Stimulated activated CD8-positive, alpha-beta memory T cell treated with anti-CD3 and anti-CD28 coated beads, Interleukin-4, amount 100 ng/mL, for 1 hour (primary cell): ENCODE results near the gene LNPK.
"Not testable (repeated sequence)": the region's sequence is repeated elsewhere in the genome, so short reads cannot be mapped to it uniquely, and the experiment has no call there.

Source experiments
- DNase-seq, 2 donors: peaks; one replicate each; pipeline ENCODE4 v3.0.0-alpha.2; 2020; ENCODE audit warnings: low read depth in 2 of 2, low spot score in 1 of 2

LNPK gene

DNA sequence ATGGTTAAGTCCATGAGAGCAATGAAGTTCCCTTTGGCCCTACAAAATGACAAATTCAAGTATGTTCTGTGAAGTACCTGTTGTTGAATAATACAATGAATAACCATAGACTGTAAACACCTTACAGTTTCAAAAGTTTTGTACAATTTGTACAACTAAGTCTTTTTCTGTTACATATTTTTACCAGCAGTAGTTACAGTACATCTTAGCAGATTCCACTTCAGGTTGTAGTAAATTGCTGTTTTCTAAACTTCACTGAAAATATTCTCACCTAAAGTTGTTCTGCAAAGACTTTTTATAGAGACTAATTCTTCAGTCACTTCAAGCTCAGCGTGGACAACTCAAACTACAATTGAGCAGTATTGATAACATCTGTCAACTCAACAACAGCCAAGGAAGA lies 28.7 kb downstream of the LNPK start:
- DNase-seq = no peak

DNA sequence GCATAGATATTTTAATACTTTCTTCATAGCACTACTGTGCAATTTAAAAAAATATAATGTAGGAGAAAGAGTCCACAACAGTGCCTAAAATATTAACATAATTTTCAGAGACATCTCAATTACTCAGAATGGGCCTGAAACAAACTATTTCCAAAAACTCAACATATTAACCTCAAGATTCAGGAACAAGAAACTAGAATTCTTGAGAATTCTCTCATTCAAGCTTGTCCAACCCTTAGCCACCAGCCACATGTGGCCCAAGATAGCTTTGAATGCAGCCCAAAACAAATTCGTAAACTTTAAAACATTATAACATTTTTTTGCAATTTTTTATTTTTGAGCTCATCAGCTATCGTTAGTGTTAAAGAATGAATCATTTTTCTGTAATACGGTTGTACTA lies 35.2 kb downstream of the LNPK start:
- DNase-seq = no peak

DNA sequence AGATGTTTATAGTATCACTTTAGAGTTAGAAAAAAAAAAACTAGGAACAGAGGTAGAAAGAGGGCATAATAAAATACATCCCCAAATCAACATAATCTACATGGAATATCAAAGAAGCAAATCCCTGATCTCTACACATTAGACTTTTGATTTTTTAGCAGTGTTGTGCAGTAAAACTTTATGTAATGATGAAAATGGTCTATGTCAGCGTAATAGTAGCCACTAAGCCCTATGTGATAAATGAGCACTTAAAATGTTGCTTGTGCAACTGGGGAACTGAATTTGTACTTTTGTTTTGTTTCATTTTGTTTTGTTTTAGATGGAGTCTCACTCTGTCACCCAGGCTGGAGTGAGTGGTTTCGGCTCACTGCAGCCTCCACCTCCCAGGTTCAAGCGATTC lies 36.3 kb downstream of the LNPK start:
- DNase-seq = no peak

DNA sequence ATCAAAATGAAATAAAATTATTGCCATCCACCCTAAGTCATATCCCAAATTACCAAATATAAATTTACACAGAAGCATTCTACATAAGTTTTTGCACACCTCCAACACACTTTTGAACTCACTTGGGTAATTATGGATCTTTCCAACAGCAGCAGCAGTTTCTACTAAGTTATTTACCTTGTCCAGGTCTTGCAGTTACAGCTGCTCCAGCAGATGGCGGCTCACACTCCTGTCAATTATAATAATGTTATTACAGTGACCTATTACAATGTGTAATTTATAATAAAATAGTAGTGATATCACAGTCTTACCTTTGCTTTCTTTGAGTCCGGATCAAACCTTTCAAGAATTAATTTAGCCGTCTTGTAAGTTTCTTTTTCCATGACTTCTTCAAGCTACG lies 37.9 kb downstream of the LNPK start:
- DNase-seq = no peak

DNA sequence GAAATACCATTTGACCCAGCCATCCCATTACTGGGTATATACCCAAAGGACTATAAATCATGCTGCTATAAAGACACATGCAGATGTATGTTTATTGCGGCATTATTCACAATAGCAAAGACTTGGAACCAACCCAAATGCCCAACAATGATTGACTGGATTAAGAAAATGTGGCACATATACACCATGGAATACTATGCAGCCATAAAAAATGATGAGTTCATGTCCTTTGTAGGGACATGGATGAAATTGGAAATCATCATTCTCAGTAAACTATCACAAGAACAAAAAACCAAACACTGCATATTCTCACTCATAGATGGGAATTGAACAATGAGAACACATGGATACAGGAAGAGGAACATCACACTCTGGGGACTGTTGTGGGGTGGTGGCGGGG lies 38.9 kb downstream of the LNPK start:
- DNase-seq = not testable (repeated sequence)

DNA sequence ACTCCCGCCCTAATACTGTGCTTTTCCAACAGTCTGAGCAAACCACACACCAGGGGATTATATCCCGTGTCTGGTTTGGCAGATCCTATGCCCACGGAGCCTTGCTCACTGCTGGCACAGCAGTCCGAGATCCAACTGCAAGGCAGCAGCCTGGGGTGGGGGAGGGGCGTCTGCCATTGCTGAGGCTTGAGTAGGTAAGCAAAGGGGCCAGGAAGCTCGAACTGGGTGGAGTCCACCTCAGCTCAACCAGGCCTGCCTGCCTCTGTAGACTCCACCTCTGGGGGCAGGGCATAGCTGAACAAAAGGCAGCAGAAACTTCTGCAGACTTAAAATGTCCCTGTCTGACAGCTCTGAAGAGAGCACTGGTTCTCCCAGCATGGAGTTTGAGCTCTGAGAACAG lies 44.2 kb downstream of the LNPK start:
- DNase-seq = no peak

DNA sequence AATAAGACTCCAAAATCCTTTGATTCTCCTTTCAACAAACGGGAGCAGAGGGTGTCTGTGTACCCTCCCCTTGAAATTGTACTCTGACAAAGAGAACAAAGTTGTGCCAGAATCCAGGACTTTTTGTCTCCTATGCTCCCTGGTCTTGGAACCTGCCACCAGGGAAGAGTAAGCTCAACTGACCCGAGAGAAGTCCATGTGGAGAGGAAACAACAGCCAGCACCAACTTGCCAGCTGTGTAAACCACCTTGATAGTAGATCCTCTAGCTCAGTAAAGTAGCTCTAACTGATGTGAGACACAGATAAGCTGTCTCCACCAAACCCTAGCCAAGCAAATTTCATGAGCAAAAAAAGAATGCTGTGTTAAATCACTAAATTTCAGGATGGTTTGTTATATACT lies 46.9 kb downstream of the LNPK start:
- no peak for DNase-seq

DNA sequence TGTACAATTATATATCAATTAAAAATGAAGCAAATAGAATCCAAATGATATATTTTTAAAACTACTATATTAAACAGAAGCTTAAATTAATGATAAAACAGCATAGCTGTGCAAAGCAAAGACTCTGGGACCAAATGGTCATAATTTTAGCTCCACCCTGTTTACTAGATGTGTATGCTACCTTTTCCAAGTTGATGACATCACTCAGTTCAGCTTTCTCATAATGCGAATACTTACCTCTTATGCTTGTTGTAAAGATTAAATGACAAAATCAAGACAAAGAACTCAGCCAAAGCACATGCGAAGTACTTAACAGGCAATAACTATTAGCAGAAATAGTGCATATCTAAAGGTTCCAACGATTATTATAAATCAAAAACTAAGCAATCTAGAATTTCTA lies 51.6 kb downstream of the LNPK start:
- DNase-seq = no peak

DNA sequence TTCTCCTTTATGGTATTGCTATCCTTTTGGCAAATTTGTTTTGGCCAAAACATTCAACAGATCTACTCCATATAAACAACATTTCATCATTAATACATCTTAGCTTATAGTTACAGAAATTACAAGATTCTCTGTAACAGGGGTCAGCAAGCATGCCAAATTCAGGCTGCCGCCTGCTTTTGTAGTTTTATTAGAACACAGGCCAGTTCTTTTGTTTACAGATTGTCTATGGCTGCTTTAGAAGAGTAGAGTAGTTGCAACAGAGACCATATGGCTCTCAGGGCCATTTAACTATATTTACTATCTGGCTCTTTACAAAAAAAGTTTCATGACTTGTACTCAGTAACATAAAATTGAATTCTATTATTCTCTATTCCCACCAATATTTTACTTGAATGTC lies 53.9 kb downstream of the LNPK start:
- no peak for DNase-seq

DNA sequence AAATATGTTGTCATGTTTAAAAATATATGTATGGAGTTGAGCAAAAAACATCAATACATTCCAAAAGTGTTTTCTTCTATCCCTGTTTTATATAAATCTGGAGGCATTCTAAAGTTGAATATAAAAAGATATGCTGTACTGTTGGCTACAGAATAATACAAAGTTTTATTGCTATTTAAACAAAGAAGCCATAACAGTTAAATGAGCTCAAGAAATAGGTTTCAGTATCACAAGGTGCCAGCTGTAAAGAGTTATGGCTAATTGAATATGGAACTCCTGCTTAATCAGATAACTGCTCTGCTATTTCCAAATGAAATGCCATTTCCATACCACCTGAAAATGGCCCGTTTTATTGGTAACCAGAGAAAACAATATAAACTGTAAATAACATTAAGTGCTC lies 55.0 kb downstream of the LNPK start:
- no peak for DNase-seq

DNA sequence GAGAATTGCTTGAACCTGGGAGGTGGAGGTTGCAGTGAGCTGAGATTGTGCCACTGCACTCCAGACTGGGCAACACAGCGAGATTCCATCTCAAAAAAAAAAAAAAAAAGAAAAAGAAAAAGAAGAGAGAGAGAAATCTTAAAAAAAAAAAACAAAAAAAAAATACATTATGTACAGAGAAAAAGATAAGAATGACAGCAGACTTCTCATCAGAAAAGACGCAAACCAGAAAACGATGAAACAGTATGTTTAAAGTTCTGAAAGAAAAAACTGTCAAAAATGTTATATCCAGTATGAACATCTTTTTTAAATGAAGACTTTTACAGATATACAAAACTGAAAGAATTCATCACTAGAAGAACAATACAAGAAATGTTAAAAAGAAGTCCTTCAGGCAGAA lies 60.4 kb downstream of the LNPK start:
- DNase-seq = no peak

DNA sequence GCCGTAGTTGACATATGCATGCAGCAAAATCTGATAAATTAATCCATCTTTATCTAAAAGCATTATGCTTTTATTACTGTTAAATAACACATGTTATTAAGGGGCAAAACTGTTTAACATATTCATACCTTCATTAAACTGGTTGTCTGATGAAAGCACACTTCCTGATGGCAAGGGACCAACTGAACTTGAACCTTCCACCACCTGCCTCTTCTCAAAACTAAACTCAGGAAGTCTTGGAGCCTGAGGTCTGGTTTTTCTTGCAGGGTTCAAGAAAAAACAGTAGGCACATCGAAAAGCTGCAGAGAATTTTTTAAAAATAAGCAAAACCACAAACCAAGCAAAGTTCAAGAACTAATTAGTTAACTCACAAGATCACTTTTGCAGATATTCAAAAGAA lies 64.9 kb downstream of the LNPK start:
- no peak for DNase-seq

DNA sequence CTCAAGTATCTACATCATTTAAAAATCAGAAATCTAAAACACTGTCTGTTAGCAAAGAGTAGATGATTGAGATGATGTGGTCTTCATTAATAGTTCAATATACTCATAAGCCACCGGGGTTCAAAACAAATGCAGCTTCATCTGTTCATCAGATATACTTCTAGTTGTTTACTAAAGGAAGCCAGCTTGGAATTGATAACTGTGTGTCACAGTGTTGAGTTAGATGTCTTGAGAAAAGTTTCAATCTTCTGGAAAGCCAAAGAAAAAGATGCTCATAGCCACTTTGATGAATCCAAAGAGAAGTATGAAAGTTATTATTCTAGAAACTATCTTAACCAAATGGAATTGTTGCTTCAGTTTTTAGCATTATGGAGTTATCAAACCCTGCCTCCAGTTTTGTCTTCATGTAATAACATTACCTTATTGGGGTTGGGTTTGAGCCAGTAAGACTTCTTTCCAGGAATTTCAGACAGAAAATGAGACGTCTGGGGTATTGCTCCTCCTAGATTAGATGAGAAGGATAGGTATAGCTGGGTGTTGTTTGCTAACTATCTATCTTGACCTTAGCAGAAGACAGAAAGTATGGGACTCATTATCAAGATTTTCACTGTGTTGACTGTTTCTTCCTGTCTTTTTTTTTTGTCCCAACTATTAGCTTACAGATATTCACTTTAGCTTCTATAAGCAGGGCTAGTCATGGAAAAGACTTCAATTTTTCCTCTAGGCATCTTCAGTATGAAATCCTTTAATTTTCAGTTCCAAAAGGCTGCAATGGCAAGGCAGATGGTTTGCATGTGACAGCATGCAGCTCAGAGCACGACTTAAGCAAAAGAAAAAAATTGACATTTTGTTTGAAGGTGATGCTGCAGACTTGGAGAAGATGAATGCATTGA lies 66.5 kb downstream of the LNPK start:
- no peak for DNase-seq

DNA sequence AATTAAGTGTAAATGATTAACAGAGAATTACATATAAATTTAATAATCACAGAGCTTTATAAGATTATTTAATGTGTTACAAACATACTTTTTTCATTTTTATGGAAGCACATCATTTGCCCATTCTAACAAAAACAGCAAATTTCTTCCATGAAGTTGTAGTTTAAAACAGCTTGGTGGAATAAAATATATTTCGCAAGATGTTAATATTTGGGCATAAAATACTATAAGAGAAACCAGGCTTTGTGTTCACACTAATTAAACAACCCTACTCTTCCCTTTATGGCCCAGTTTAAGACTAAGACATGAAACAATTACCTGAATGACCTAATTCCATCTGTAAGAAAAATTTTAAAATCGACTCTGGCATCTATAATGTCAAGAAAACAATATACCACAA lies 69.4 kb downstream of the LNPK start:
- no peak for DNase-seq

DNA sequence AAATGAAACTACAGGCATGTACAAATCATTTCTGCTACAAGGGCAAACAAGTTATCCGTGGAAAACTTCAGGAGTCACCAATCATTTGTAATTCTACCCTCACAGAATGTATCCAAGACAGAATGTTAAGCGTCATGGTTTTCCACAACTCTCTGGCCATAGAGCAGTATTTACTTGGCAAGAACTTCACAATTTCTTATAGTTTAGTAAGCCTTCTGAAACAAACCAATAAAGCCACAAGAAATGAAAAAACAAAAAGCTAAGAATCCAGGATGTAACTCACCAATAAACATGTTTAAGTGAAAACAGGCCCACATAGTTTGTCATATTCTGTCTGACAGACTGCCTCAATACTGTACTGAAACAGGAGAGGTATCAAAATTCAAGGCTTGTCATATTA lies 70.3 kb downstream of the LNPK start:
- no peak for DNase-seq

DNA sequence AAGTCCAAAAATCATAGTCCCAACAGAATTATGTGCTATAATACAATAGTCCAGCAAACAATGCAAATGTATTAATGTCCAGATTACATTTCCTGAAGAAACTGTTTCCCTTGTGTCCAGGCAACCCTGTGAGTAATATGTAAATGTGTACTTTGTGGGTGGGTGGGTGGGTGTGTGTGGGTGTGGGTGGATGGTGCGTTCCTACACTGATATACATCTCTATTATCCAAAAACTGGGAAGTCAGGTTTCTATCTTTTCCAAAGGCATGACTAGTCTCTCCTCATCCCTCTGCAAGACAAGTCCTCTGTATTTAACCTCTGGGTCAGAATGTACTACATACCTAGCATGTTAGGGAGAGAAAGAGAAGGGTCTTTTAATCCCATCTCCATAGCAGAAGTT lies 71.6 kb downstream of the LNPK start:
- no peak for DNase-seq

DNA sequence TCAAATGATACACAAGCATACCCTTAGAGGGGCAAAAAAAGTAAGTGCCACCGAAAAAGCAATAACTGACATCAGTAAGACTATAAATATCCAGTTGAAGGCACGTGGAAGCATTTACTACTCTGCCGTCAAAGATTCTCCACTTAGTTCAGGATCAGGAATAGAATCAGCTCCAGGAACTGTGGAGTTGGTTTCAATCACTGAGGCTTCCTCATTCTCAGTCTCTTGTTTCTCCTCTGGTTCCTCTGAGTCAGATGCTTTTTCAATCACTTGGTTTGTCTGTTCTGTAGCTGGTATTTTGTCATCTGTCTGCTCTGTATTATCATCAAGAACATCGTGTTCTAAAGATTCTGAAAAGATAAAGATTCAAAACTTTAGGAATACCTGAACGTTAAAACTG lies 72.2 kb downstream of the LNPK start:
- no peak for DNase-seq

DNA sequence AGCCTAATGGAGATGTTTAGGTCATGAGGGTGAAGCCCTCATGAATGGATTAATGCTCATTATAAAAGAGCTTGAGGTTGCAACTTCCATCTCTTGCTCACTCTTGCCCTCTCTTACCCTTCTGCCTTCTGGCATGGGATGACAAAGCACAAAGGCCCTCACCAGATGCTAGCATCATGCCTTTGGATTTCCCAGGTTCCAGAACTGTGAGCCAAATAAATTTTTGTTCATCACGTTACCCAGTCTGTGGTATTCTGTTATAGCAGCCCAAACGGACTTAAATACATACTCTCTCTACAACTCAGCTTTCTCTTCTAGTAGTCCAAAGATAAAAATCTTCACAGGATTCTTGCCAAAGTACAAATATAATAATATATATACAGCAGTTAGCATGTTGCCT lies 75.8 kb downstream of the LNPK start:
- DNase-seq = no peak

DNA sequence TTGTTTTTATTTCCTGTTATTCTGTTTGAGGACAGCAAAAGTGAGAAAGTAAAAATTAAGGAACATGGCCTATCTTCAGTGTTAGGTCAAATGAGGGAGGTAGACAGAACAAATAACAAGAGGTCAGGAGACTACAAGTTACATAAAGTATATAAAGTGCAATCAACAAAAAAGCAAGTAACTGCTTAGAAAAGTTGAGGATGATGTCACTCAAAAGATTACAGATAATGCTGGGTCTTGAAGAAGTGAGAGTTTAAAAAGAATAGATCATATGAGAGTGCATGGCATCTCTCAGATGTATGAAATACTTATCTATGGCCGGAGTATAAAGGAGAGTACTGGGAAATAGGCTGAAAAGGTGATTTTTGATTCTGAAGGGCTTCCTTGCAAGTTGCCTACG lies 79.9 kb downstream of the LNPK start:
- no peak for DNase-seq

DNA sequence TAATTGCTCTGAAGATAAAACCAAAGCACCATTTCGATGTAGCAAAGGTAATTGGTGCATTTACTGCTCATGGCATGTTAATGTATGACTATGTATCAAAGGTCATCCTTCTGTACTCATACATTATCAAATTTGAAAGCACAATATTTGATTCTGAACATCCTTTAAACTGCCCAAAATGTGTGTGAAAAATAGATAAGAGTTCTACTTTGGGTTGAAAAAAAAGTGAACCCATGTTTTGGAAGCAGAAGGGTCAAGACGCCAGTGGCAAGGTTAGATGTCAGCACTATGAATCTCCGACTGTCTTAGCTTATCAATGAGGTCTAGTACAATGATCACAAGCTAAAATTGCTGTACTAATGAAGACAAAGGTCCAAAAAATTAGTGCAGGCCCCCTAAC lies 83.1 kb downstream of the LNPK start:
- no peak for DNase-seq

DNA sequence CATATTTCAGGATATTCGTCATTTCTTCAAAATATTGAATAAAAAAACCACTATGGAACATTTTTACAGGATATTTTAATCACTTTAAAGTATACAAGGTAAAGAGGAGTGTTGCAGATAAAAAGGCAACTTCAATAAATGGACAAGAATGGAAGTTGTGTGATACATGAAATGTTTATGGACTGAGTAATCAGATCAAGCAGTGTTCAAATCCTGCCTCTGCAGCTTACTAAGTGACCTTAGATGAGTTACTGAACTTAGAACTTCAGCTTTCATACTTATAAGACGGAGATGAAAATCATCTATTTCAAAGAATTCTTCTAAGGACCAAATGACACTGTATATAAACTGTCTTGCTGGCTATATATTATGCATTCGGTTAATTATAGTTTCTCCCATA lies 87.2 kb downstream of the LNPK start:
- no peak for DNase-seq

DNA sequence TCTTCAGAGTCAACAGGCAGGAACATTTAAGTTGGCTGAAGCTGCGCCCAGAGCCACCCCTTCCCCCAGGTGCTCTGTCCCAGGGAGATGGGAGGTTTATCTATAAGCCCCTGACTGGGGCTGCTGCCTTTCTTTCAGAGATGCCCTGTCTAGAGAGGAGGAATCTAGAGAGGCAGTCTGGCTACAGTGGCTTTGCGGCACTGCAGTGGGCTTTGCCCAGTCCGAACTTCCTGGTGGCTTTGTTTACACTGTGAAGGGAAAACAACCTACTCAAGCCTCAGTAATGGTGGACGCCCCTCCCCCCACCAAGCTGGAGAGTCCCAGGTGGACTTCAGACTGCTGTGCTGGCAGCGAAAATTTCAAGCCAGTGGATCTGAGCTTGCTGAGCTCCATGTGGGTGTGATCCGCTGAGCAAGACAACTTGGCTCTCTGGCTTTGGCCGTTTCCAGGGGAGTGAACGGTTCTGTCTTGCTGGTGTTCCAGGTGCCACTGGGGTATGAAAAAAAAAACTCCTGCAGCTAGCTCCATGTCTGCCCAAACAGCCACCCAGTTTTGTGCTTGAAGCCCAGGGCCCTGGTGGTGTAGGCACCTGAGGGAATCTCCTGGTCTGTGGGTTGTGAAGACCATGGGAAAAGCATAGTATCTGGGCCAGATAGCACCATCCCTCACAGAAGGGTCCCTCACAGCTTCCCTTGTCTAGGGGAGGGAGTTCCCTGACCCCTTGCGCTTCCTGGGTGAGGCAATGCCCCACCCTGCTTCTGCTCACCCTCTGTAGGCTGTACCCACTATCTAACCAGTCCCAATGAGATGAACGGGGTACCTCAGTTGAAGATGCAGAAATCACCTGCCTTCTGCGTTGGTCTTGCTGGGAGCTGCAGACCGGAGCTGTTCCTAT lies 88.0 kb downstream of the LNPK start:
- DNase-seq = not testable (repeated sequence)
